GM18870 (cell line): Measurements from ENCODE around the gene ZDHHC1.

Source experiments
- ATAC-seq: cut with Tn5 transposase; IDR thresholded peaks from one replicate; pipeline ENCODE4 v1.9.1; 2021; ENCODE audit warnings: moderate library complexity; ENCODE audit not compliant: unreplicated experiment

ZDHHC1 gene

GRCh38 chr16:67413978-67414911 is 2.0 kb downstream of the ZDHHC1 start:
- ATAC-seq: no peak

- no peak for ATAC-seq
These were observed 4.0 kb downstream of the ZDHHC1 start for GRCh38 chr16:67412294-67412693.

- no peak for ATAC-seq
These were observed 4.9 kb downstream of the ZDHHC1 start for GRCh38 chr16:67411339-67411738.

- ATAC-seq: no peak
These were observed 6.6 kb downstream of the ZDHHC1 start for GRCh38 chr16:67409631-67410030.

- ATAC-seq: no peak
These were observed 8.4 kb downstream of the ZDHHC1 start for GRCh38 chr16:67407788-67408452.

GRCh38 chr16:67407176-67407787 is 9.0 kb downstream of the ZDHHC1 start:
- no peak for ATAC-seq

GRCh38 chr16:67406111-67406971 is 9.9 kb downstream of the ZDHHC1 start:
- ATAC-seq: no peak

- no peak for ATAC-seq
These were observed 10.9 kb downstream of the ZDHHC1 start for GRCh38 chr16:67405336-67405735.

- ATAC-seq: no peak
These were observed 11.5 kb downstream of the ZDHHC1 start for GRCh38 chr16:67404740-67405226.

GRCh38 chr16:67403976-67404555 is 12.2 kb downstream of the ZDHHC1 start:
- ATAC-seq: no peak

GRCh38 chr16:67400901-67401300 is 15.4 kb downstream of the ZDHHC1 start:
- ATAC-seq: no peak

GRCh38 chr16:67399749-67400704 is 16.2 kb downstream of the ZDHHC1 start:
- ATAC-seq: no peak

GRCh38 chr16:67399218-67399733 is 17.0 kb downstream of the ZDHHC1 start:
- no peak for ATAC-seq

- ATAC-seq: no peak
These were observed 17.6 kb downstream of the ZDHHC1 start for GRCh38 chr16:67398546-67399217.

- ATAC-seq: no peak
These were observed 18.3 kb downstream of the ZDHHC1 start for GRCh38 chr16:67397812-67398545.

GRCh38 chr16:67397036-67397801 is 19.1 kb downstream of the ZDHHC1 start:
- no peak for ATAC-seq
